GM18868 (cell line): ENCODE data around the gene CDX2.

Experiments used
- ATAC-seq: cut with Tn5 transposase; IDR thresholded peaks from one replicate; pipeline ENCODE4 v1.9.1; 2021; ENCODE audit warnings: mild to moderate bottlenecking, moderate library complexity; ENCODE audit not compliant: unreplicated experiment

Gene CDX2

DNA sequence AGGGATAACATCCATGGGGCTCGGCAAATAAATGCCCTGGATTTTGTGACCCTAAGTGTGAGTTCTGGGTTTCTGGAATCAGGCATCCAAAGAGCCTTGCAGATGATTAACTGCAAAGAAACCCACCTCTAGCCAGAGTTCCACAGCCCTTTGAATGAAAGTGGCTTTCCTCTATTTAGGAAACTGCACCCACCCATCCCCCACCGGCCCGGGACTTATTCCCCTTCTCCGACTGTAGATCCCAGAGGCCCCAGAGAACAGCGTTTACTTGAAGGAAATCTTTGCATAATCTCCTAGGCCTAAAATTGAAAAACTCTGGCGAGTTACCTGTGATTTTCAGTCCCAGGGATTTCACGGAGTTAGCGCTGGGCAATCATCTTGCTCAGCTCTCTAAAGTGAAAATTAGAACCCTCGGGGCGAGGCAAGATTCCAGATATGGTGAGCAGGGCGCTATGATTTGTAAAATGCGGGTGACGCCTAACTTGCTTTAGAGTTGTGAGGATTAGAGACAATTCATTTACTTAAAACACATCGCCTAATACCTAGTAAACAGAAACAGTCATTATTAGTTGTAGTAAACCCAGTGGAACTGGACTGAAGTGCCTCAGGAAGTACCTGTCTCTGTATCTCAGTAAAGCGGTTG is 10.0 kb upstream of the CDX2 start:
- no peak for ATAC-seq

DNA sequence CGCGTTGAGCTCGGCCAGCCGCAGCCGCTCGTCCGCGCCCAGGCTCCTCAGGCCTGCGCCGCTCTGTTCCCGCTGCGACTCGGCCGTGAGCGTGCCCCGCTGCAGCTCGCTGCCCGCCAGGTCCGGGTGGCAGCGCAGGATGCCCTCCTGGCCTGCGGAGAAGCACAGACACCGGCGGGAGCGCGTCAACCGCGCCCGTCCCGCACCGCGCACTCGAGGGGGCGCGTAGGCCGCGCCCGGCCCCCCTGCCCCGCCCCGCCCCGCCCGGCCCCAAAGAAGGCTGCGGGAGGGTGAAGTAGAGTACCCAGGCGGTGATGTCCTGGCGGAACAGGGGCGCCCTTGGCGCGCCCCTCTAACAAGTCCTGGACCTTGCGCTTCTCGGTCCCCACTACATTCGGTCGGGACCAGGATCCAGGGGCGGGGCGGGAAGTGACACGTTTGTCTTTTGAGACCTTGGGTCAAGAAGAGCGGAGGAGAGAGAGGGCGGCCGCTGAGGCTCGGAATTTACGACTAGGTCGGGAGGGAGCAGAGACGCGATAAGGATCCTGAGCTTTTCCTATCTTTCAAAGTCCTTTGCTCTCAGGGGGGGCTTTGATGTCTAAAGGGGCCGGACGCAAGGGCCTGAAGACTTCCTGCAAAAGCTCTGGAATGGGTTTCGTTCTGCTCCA is 9.3 kb upstream of the CDX2 start:
- ATAC-seq = no peak

DNA sequence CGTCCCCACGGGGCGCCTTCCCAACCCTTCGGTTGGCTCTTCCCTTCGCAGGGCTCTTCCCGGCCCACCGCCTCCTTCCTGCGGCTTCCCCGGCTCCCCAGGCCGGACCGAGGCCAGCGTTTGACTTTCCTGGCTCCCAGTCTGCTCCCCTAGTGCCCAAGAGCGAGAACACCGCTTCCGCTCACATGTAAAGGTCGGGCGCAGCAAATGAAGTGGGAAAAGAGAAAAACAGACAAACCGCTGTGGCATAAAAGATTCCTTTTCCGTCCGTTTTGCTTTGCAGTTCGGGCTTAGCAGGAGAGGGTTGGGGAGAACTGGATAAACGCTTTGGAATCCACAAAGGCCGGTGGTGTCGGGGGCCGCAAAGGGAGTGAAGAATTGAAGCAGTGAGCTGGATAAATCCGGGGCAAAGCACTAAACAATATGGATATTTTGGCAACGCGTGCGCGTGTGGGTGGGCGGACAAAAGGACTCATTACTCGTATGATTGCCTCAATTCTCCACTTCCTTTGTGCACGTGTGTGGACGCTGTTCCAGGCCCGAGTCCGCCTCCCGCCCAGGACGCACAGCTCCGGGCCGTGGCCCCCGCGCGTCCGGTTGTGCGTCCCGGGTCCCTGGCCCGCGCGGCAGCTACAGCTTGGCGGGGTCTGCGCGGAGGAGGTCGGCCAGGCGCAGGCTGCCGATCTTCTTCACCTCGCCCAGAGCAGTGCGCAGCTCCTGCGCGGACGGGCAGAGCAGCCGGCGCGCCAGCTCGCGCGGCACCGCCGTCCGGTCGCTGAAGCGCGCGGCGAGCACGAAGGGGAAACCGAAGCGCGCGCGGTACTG is 8.6 kb upstream of the CDX2 start:
- ATAC-seq = no peak

DNA sequence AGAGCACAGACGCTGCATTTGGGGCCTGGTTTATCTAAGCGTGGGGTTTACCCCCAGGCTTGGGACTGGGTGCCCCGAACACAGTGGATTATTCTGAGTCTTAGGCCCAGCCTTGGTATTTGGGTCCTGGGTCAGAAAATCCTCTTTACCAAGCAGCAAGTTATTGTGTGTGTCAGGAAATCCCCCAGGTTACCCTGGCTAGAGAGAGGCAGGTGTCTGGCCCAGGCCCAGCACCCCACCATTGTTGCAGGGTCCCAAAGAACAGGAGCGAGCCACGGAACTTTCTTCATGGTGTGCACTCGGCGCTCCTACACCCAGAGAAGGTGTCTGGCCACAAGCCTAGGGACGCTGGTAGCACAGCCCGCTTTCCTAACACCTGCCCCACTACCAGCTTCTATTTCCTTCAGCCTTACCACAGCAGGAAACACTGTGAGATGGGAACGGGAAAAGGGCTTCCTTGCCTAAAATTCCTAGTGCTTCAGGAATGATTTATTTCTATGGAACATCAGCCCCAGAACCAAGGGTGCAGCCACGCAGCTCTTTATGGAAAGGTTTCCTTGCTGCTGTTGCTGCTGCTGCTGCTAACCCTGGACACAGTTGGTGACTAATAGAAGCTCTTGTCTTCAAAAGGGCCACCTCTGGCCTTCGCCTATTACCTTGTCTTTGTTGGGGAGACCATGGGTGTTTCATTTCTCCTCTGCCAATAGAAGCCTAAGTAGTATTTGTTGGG is 7.4 kb upstream of the CDX2 start:
- no peak for ATAC-seq

DNA sequence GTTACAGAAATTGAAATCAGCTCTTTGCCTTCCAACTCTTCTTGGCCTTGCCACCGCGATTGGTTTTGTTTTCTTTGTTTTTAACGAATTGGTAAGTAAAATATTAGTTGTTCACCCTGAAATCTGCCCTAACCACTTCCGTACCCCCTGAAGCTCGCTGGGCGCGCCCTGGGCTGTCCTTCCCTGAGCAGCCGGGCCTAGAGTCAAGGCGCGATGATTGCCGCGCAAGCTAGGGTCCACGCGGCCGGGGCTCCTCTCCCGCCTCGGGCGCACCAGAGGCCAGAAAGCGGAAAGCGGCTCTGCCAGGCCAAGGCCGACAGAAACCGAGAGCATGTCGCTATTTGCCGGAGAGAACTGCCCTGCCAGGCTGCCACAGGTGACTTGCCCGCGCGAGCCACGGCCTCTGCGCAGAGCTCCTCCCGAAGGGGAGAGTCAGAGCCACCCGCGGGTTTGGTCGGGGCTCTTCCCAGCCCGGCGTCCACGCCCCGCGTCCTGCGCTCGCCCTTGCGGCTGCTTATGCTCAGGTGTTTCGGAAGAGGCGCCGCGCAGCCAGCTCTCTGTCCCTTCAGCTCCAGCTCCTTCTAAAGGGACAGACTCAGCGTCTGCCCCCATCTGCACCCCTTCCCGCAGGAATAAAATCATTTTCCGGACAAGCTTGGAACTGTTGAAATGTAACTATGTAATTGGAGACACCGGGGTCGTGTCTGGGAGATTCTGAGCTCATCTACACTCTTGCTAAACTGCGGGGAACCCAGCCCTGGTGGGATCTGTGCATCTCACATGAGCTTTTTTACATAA is 6.6 kb upstream of the CDX2 start:
- ATAC-seq = no peak

DNA sequence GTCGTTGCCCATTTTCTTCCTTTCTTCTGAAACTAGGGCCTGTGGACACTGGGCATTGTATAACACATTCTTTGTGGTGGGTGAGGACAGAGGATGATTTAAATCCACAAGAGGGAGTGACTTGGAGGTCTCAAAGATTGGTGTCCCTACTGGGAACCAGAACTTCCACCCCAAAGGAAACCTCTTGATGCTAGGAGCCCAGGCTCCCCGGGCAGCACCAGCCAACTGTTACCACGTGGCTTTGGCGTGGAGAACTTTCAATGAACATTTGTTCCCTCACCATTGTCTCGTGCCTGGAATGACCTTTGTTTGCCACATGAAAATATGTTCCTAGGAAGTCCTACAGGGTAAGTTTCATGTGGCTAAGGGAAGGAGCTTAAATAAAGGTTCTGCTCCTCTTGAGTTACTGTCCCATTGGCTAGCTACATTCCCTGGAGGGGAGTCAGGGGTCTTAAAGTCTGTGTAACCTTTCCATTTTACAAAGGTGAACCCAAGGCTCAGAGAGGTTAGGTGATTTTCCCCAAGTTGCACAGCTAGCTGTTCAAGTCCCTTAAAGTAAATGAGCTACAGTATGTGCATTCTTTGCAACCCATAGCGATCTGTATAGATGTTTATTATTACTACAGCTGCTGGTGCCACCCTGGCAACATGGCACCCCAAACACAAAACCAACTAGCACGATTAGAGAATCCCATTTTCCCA is 5.0 kb upstream of the CDX2 start:
- ATAC-seq = no peak

DNA sequence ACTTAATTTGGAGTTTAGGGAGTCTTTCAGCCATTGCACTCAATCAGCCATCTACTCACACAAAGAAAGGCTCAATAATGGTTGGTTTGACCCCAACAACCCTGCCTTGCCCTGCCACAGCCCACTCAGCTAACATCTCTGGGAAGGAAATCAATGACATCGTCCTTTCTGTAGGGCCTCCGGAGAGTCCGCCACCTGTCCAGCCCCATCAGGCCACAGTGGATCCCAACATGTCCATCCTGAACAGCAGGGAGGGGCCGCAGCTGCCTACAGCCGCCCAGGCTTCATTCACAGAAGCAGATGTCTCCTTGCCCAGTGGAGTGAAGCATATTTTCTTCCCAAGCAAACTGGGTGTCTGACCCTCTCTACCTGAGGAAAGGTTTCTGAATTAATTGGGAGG is 4.2 kb upstream of the CDX2 start:
- no peak for ATAC-seq

- ATAC-seq = no peak
These were observed 3.3 kb upstream of the CDX2 start for GRCh38 chr13:27972478-27972820.

GRCh38 chr13:27971776-27972477 is 2.8 kb upstream of the CDX2 start:
- no peak for ATAC-seq

DNA sequence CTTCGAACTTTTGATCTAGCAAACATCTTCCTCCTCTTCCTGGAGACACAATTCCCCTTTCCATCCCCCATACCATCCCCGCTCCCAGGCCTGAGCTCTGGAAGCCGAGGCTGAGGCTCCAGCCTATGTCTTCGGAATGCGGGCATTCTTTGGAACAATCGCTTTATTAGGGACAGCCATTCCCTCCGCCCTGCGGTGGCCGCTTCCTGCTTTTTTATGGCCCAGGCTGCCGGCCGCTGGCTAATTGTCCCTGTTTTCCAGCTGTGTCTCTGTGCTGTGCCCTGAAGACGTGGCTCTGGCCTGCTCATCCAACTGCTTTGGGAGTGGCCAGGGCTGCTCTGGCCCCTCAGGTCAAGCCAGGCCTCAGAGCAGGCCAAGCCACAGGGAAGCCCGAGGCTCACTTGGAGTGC is 2.1 kb upstream of the CDX2 start:
- no peak for ATAC-seq

- ATAC-seq = no peak
These were observed 1.5 kb upstream of the CDX2 start for GRCh38 chr13:27970382-27971235.

DNA sequence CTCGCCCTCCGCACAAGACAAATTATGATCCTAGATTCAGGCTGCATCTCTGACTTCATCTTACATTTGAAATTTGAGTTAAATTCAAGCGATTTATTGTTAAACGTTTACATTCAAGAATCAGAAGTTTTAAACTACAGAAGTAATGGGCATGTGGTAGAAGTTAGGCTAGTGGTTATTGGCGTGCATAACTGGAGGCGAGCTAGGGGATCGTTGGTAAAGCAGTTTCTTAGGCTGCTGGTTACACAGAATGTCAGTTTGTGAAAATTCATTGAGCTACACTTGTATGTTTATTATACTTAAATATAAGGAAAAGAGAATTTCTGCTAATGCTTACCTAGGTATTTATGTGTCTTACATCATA is 733 bp upstream of the CDX2 start:
- no peak for ATAC-seq

DNA sequence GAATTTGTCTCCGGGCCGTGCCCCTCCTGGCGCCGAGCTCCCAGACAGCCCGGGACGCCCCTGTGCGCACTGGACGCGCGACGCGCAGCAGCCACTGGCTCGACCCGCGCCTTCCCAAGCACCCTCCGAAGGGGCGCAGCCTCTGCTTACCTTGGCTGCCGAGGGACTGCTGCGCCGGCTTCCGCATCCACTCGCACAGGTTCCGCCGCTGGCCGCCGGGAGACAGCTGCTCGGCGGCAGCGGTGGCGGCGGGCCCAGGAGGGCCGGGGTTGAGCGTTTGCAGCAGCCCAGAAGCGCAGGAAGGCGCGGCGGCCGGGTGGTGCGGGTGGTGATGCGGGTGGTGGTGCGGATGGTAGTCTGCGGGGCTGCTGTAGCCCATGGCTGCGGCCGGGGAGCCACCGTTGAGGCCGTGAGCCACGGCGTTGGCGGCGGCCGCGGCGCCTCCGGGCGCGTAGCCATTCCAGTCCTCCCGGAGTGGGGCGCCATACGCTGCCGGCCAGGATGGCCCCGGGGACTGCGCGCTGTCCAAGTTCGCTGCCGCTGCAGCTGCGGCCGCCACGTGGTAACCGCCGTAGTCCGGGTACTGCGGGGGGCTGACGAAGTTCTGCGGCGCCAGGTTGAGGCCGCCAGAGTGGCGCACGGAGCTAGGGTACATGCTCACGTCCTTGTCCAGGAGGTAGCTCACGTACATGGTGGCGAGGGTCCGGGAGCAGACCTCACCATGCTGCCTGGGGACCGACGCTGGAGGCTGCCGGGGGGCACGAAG is 616 bp downstream of the CDX2 start:
- ATAC-seq = no peak

- no peak for ATAC-seq
These were observed 1.3 kb downstream of the CDX2 start for GRCh38 chr13:27967736-27968315.

GRCh38 chr13:27967203-27967735 is 1.8 kb downstream of the CDX2 start:
- ATAC-seq = no peak

DNA sequence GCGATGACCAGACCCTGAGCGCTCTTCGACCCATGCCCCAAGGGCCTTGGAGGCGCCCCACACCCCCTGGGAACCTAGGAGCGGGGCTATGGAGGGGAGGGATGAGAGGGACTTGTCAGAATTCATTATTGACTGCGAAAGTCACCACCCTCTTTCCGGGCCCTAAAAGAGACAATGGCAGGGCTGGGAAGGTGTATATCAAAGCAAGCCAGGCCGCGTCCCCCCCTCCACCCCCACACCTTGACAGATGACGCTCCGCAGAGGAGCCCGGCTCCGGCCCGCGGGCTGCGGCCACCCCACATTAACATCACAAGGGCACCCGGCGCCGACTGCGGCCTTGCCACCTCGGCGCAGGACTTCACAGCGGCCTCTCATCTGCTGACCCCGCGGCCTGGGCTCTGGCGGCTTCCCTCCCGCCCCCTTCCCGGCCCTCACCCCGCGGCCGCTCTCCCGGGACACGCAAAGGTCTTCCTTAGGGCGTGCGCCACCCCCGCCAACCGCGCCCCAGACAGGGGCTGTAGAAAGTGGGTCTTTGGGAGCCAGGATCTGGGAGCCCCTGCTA is 2.4 kb downstream of the CDX2 start:
- ATAC-seq = no peak
